ENCODE data around the gene PACSIN2. TPM values are rescaled to one million over a fixed set of nuclear protein-coding genes. Genes with fewer than 3 reads are reported as not detected.
"Not testable (repeated sequence)": the region's sequence is repeated elsewhere in the genome, so short reads cannot be mapped to it uniquely, and the experiment has no call there.

PACSIN2 gene
- total RNA-seq, 2 donors from 2014 or later, result 28.8 to 31.3 TPM

DNA sequence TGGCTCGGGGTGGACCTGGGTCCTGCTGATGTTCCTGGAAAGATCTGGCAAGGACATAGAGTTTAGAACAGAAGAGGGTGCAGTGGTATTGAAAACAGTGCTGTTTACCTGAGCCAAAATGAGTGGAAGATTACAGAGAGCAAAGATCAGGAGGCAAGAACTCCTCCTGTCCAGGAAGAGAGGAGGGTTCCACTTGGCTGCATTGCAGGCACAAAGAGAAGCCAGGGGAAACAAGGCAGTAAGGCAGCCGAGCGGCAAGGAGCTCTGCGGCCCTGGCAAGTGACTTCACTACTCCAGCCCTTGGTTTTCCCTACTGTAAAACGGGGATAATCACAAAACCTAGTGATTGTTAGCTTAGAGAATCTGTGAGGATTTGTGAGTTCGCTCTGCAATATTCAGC, 3.7 kb upstream of the PACSIN2 start:
- no peak overlapping the region for H3K4me3 Mint-ChIP-seq
- H3K9me3 Mint-ChIP-seq, result no peaks in the 10 kb centered on the region
- no peak overlapping the region for H3K27ac Mint-ChIP-seq
- H3K36me3 Mint-ChIP-seq (ENCODE audit: insufficient read depth in 2 of 2), result peaks cover 0 to 2% of the 10 kb centered on the region in 2 donors
- no peaks in the 10 kb centered on the region for H3K27me3 Mint-ChIP-seq (ENCODE audit: low read depth)
- DNase-seq (no peak), ATAC-seq (replicated peaks in 1 of 2) (no peak)
- H3K4me1 Mint-ChIP-seq (ENCODE audit: low read depth), result peaks cover 10% of the 10 kb centered on the region

DNA sequence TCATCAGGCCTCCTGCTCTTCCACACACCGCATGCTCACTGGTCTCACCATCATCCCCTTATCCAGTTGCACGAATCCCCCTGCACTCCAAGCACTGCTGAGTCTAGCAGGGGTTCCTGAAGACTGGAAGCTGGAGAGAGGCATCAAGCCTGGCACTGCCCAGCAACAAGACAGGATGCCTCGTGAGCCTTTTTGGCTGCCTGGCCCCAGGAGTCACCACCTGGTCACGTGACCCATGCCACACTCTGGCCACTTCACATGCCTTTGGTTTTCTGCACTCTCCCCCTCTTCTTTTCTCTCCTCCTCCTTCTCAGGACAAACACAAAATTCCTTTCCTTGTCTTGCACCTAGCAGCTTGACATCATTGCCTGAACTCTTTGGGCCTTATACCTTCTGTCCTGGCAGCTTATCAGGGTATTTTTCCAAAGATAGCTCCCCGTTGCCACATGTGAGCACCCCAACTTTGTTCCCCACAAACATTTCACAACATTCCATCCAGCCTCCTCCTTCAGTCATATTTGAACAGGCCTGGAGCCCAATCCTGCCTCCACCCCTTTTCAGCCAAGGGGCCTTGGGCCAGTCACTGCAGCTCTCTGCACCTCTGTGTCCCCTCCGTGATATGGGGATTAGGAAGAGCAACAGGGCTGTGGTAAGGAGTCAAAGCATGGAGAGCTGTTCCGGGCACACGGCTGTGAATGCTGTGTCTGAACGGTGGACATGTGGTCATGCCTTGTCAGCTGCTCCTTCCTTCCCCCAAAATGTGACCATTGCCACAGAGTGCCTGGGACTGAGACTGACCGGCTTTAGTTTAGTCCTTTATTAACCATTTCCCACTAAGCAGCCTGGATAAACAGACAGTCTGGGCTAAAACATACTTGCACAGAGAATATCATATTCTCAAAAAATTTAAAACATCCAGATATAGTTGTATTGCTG, 2.8 kb upstream of the PACSIN2 start:
- H3K27ac Mint-ChIP-seq, result no peak overlapping the region
- no peaks in the 10 kb centered on the region for H3K9me3 Mint-ChIP-seq
- H3K4me3 Mint-ChIP-seq, result no peak overlapping the region
- H3K4me1 Mint-ChIP-seq (ENCODE audit: low read depth), result peaks cover 18% of the 10 kb centered on the region
- DNase-seq, result no peak
- ATAC-seq (replicated peaks in 1 of 2), result no peak
- H3K27me3 Mint-ChIP-seq (ENCODE audit: low read depth), result no peaks in the 10 kb centered on the region
- peaks cover 0 to 2% of the 10 kb centered on the region in 2 donors for H3K36me3 Mint-ChIP-seq (ENCODE audit: insufficient read depth in 2 of 2)

DNA sequence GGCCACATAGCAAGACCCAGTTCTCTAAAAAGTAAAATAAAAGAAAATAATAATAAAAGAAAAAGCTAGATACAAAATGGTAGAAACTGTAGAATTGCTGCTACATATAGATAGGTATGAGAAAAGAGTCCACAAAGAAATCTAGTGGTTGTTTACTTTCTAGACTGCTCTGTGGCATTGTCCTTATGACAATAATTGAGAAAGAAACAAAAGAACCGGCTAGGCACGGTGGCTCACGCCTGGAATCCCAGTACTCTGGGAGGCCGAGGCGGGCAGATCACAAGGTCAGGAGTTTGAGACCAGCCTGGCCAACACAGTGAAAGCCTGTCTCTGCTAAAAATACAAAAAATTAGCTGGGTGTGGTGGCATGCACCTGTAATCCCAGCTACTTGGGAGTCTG, 1.2 kb upstream of the PACSIN2 start:
- not testable (repeated sequence) for H3K27ac Mint-ChIP-seq; DNase-seq; ATAC-seq (replicated peaks in 1 of 2); H3K9me3 Mint-ChIP-seq; H3K27me3 Mint-ChIP-seq (ENCODE audit: low read depth); H3K4me3 Mint-ChIP-seq; H3K36me3 Mint-ChIP-seq (ENCODE audit: insufficient read depth in 2 of 2)
- peaks cover 22% of the 10 kb centered on the region for H3K4me1 Mint-ChIP-seq (ENCODE audit: low read depth)

DNA sequence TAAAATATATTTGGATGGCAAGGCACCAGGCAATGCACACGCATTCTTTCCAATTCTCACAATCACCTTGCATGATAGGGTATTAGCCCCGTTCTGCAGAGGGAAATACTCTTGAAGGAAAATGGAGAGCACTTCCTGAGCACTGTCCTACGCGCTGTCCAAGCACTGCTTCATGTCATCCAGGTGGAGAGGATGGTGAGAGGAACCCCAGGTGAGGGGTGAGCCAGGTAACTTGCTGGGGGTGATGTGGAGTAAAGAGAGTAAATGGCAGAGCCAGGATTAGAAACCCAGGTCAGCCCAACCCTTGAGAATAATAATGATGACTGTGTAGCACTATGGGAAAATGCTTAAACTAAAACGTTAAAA, 711 bp upstream of the PACSIN2 start:
- Mint-ChIP-seq H3K27ac (peak overlapping the region; percentile 79), H3K36me3 (ENCODE audit: insufficient read depth in 2 of 2) (peaks cover 0 to 2% of the 10 kb centered on the region in 2 donors), H3K4me3 (peak overlapping the region; percentile 97 to 98), H3K4me1 (ENCODE audit: low read depth) (peaks cover 22% of the 10 kb centered on the region), H3K27me3 (ENCODE audit: low read depth) (no peaks in the 10 kb centered on the region), H3K9me3 (no peaks in the 10 kb centered on the region)
- DNase-seq (no peak), ATAC-seq (replicated peaks in 1 of 2) (no peak)

DNA sequence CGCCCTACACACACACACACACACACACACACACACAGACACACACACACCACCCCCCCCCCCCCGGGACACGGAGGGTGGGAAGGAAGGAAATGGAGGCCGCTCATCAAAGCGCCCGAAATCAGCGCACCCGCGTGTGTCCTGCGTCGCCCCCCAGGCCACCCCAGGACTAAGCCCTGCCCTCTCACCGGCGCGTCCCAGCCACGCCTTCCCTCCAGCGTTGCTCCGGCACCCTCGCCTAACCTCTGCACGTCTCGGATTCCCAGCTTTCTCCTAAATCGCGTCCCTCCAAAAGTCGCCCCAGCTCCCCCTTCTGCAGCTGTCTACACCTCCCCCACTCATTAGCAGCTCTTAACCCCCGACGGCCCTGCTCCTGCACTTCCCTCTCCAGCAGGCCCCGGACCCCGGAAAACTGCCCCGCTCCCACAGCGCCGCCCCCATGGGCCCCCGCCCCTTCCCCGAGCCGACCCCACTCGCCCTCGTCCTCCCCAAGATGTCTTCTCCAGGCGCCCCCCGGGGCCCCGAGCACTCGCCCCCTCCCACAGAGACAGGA, 557 bp downstream of the PACSIN2 start:
- peak overlapping the region; percentile 88 for H3K27ac Mint-ChIP-seq
- DNase-seq, result peak; percentile 27 to 36
- H3K36me3 Mint-ChIP-seq (ENCODE audit: insufficient read depth in 2 of 2), result peaks cover 0 to 2% of the 10 kb centered on the region in 2 donors
- no peaks in the 10 kb centered on the region for H3K27me3 Mint-ChIP-seq (ENCODE audit: low read depth)
- H3K9me3 Mint-ChIP-seq, result no peaks in the 10 kb centered on the region
- H3K4me3 Mint-ChIP-seq, result peak overlapping the region; percentile 97 to 98
- peak; percentile 7 to 14 for ATAC-seq (replicated peaks in 1 of 2)
- H3K4me1 Mint-ChIP-seq (ENCODE audit: low read depth), result peaks cover 22% of the 10 kb centered on the region

DNA sequence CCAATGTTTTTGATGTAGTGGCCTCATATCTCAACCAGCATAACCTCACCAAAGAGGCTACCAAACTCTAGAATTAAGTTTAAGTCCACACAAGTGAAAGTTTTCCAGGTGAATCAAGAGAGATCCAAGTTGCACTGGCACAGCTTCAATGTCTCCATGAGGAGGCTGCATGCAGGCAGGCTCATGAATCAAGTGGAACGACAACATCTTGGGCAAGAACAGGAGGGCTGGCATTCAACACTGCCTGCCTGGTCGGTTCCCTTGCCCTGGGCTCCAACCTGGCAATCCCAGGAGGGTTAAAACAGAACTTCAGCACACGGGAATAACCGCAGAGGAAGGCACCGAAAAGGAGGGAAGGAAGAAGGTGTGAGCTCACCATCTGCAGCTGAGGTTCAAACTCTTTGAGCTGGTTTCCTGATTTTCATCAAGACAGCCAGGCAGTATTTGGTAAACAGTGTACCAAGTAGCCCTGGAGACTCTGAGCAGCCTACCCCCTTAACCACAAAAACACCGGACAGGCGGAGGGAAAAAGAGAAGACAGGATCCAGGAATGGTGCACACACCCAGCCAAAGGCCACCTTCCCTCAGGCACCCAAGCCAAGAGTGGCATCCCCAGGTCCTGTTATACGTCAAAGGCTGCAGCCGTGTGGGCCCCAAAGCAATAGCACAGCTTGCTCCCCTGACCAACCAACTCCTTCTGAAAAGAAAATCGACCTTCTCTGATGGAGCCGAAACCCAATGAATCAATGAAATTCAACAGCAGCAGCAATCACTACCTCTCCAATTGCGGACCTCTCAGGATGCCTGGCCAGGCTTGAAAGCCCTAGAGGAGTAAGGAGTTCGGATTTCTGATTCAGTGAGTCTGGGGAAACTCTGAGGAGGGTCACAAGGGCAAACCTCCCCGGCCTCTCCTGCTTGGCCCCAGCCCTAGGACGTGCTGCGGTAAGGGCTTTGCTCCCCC, 1.3 kb downstream of the PACSIN2 start:
- Mint-ChIP-seq H3K4me3 (peak overlapping the region; percentile 97 to 98), H3K27me3 (ENCODE audit: low read depth) (no peaks in the 10 kb centered on the region), H3K36me3 (ENCODE audit: insufficient read depth in 2 of 2) (peaks cover 0 to 2% of the 10 kb centered on the region in 2 donors), H3K9me3 (no peaks in the 10 kb centered on the region), H3K4me1 (ENCODE audit: low read depth) (peaks cover 27% of the 10 kb centered on the region), H3K27ac (peak overlapping the region; percentile 88)
- peak in 1 of 2 donors; percentile 2 for ATAC-seq (replicated peaks in 1 of 2)
- peak; percentile 19 to 25 for DNase-seq

DNA sequence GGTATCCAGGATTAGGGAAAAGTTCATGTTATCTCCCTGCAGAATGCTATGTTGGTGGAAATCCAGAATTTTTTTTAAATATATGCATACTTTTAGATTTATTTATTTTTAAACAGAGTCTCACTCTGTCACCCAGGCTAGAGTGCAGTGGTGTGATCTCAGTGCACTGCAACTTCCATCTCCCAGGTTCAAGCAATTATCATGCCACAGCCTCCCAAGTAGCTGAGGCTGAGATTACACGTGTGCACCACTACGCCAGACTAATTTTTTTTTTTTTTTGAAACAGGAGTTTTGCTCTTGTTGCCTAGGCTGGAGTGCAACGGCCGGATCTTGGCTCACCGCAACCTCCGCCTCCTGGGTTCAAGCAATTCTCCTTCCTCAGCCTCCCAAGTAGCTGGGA, 2.6 kb downstream of the PACSIN2 start:
- H3K4me1 Mint-ChIP-seq (ENCODE audit: low read depth), result peaks cover 40% of the 10 kb centered on the region
- no peak overlapping the region for H3K27ac Mint-ChIP-seq
- H3K4me3 Mint-ChIP-seq, result no peak overlapping the region
- ATAC-seq (replicated peaks in 1 of 2), result no peak
- no peaks in the 10 kb centered on the region for H3K9me3 Mint-ChIP-seq
- peaks cover 0 to 2% of the 10 kb centered on the region in 2 donors for H3K36me3 Mint-ChIP-seq (ENCODE audit: insufficient read depth in 2 of 2)
- DNase-seq, result no peak
- H3K27me3 Mint-ChIP-seq (ENCODE audit: low read depth), result no peaks in the 10 kb centered on the region

DNA sequence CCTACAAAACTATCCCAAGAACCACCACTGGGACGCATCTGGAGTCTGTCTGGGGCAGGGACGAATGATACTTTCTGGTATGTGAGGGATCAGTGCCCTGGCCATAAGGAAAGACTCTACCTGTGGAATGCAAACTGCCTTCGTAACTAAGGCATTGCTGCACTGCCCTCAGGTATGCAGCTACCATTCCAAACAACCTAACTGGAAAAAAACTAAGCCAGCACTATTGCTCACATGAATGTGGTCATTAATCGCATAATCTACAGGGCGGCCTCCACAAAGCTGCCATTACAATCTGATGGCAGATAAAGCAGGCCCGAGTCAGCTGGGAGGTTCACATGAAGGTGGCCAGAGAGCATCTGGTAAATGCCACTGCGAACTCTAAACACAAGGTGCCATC, 3.9 kb downstream of the PACSIN2 start:
- Mint-ChIP-seq H3K36me3 (ENCODE audit: insufficient read depth in 2 of 2) (peaks cover 0 to 2% of the 10 kb centered on the region in 2 donors), H3K27me3 (ENCODE audit: low read depth) (no peaks in the 10 kb centered on the region), H3K4me1 (ENCODE audit: low read depth) (peaks cover 53% of the 10 kb centered on the region), H3K4me3 (no peak overlapping the region), H3K27ac (no peak overlapping the region), H3K9me3 (no peaks in the 10 kb centered on the region)
- ATAC-seq (replicated peaks in 1 of 2) (no peak), DNase-seq (no peak)

DNA sequence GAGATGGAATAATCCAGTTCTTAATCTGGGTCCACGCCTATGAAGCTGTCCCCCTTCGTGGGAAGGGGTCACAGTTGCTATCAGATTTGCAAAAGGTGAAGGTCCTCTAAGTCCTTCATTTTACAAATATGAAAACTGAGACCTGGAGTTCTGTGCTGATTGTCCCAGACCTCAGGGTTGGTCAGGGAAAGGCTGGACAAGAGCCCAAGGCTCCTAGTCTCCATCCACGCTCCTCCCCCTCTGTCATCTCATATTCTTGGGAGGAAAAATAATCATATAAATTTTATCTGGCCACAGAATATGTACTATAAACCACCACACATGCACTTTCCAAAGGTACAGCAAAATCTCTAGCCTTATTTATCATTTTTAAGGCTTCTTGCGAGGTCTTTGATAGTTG, 5.5 kb downstream of the PACSIN2 start:
- no peak for ATAC-seq (replicated peaks in 1 of 2)
- Mint-ChIP-seq H3K9me3 (no peaks in the 10 kb centered on the region), H3K4me1 (ENCODE audit: low read depth) (peaks cover 63% of the 10 kb centered on the region), H3K4me3 (no peak overlapping the region), H3K36me3 (ENCODE audit: insufficient read depth in 2 of 2) (peaks cover 0 to 2% of the 10 kb centered on the region in 2 donors), H3K27ac (no peak overlapping the region), H3K27me3 (ENCODE audit: low read depth) (no peaks in the 10 kb centered on the region)
- no peak for DNase-seq

DNA sequence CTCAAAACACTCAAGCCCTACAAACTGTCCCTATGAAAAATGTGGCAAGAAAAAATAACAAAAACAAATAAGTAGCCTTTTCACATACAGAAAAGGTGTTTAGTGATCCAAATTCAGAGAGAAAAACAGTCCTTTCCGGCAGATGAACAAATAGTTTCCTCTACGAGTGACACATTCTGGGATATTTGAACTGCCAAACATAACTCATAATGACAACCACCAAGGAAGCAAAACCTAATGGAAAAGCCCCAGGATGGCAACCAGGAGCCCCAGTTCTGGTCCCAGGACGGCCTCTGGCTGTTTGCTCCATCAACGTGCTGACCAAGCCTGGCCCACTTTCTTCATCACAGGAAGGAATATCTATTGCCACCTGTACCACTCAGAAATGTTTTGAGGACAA, 6.0 kb downstream of the PACSIN2 start:
- Mint-ChIP-seq H3K4me1 (ENCODE audit: low read depth) (peaks cover 68% of the 10 kb centered on the region), H3K27ac (no peak overlapping the region)
- DNase-seq, result no peak

DNA sequence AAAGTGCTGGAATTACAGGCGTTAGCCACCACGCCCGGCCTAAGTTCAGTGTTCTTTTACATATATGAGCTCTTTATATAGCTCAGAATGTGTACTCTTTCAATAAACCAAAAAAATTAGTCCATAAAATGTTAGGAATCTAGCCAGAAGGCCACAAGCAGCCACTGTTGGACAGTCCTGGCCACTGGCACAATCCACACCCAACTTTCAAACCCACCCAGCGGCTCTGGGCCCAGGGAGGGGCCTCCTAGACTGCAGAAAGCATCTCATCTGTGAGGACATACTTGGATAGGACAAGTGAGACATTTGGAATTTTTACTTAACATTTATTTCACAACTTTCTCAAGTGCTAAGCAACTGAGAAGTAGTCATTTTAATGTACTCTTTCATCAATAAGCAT, 6.4 kb downstream of the PACSIN2 start:
- peaks cover 68% of the 10 kb centered on the region for H3K4me1 Mint-ChIP-seq (ENCODE audit: low read depth)
- H3K27ac Mint-ChIP-seq, result no peak overlapping the region
- no peaks in the 10 kb centered on the region for H3K9me3 Mint-ChIP-seq
- H3K27me3 Mint-ChIP-seq (ENCODE audit: low read depth), result no peaks in the 10 kb centered on the region
- DNase-seq (no peak), ATAC-seq (replicated peaks in 1 of 2) (no peak)
- H3K4me3 Mint-ChIP-seq, result no peak overlapping the region
- H3K36me3 Mint-ChIP-seq (ENCODE audit: insufficient read depth in 2 of 2), result no peaks in the 10 kb centered on the region

More for the DNA sequence above, 6.0 kb downstream of the PACSIN2 start:
- Mint-ChIP-seq H3K36me3 (ENCODE audit: insufficient read depth in 2 of 2) (no peaks in the 10 kb centered on the region), H3K9me3 (no peaks in the 10 kb centered on the region), H3K4me3 (no peak overlapping the region), H3K27me3 (ENCODE audit: low read depth) (no peaks in the 10 kb centered on the region)
- no peak for ATAC-seq (replicated peaks in 1 of 2)

DNA sequence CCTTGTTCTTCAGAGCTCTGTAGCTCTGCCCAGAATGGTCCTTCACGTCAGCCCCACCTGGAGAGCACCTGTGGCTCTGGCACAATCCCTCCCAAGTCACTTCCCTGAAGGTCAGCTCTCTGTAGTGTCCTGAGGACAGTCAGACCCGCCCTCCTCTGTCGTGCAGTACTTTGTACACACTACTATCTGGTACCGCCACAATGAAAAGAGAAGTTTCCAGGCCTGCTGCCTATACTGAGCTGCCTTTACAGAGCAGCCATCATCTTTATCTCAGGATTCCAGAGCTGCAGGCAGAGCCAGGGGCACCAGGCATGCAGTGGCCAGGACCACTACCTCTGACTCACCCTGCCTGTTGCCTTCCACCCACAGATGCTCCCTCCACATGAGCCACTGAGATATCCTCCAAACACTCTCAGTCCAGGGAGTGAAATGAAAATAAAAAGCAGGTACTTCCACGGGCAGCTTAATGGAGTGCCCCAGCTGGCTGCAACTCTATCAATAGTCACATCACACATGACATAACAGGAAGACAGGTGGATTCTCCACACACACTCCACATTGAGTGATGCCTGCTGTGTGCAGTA, 7.3 kb downstream of the PACSIN2 start:
- peak; percentile 57 to 58 for ATAC-seq (replicated peaks in 1 of 2)
- H3K9me3 Mint-ChIP-seq, result no peaks in the 10 kb centered on the region
- H3K4me3 Mint-ChIP-seq, result no peak overlapping the region
- peaks cover 67% of the 10 kb centered on the region for H3K4me1 Mint-ChIP-seq (ENCODE audit: low read depth)
- H3K27ac Mint-ChIP-seq, result no peak overlapping the region
- peak in 1 of 2 donors; percentile 16 for DNase-seq
- no peaks in the 10 kb centered on the region for H3K36me3 Mint-ChIP-seq (ENCODE audit: insufficient read depth in 2 of 2)
- no peaks in the 10 kb centered on the region for H3K27me3 Mint-ChIP-seq (ENCODE audit: low read depth)

Measured in activated T-cell treated with anti-CD3 and anti-CD28 coated beads, Interleukin-2, amount 50 U/mL, for 72 hours (primary cell).